ENCODE data around the gene ACVR1. TPM values are rescaled to one million over a fixed set of nuclear protein-coding genes. Genes with fewer than 3 reads are reported as not detected.

Gene ACVR1
- total and polyA plus RNA-seq, 2 experiments from 2014 or later = 8.9 to 21.5 TPM

DNA sequence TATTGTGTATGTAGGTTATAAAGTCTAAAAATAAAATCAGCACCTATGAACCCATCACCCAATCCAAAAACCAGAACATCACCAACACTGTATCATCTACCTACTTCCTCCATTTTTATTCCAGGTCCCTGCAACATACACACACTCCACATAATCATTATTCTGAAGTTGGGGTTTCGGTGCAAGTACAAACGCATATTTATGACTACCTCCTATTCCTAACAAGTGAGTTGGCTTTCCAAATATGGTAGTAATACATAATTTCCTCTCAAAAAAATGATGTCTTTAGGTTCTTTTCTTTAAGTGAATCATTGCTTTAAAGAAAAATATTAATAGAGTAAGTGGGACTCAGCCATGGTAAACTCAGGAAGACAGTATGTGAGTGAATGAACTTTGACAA lies 3.3 kb downstream of the ACVR1 start:
- Histone ChIP-seq H3K27ac (ENCODE audit: low read depth) (no peak overlapping the region), H3K9me2 (ENCODE audit: insufficient read depth) (0 out of 2 replicates have a peak, but pooled peaks cover 3% of the 10 kb centered on the region), H3K4me3 (no peak overlapping the region), H3K4me2 (no peak overlapping the region), H4K20me1 (replicated peaks; ENCODE audit: insufficient read depth) (peaks cover 35% of the 10 kb centered on the region), H2AFZ (no peak overlapping the region), H3K79me2 (replicated peaks; ENCODE audit: insufficient read depth) (peaks cover 75% of the 10 kb centered on the region), H3K4me1 (ENCODE audit: insufficient read depth) (peaks cover 58% of the 10 kb centered on the region), H3K27me3 (ENCODE audit: insufficient read depth) (peaks cover 3% of the 10 kb centered on the region; the same call in 1 of the 2 replicates), H3K36me3 (ENCODE audit: insufficient read depth) (no peaks in the 10 kb centered on the region), H3F3A (replicated peaks; ENCODE audit: low read depth) (0 out of 2 replicates have a peak, but pooled peaks cover 4% of the 10 kb centered on the region)
- TF ChIP-seq EZH2phosphoT487 (IDR thresholded peaks at IDR 0.05; ENCODE audit: unreplicated experiment) = no peak
- Mint-ChIP-seq H3K27ac (no peak overlapping the region), H3K27me3 (ENCODE audit: insufficient read depth, low read depth, poor library complexity) (peaks cover 10% of the 10 kb centered on the region), H3K4me3 (no peak overlapping the region), H3K9me3 (no peaks in the 10 kb centered on the region; the same call in 2 of the 3 replicates), H3K4me1 (peaks cover 55% of the 10 kb centered on the region), H3K36me3 (ENCODE audit: low read depth) (no peaks in the 10 kb centered on the region; the same call in 2 of the 3 replicates)
- DNase-seq (ENCODE audit: low spot score) (no peak), ATAC-seq (no peak)

GRCh38 chr2:157871415-157871814 lies 4.7 kb downstream of the ACVR1 start:
- H3K4me1 ChIP-seq (ENCODE audit: insufficient read depth) = peaks cover 61% of the 10 kb centered on the region
- peaks cover 87% of the 10 kb centered on the region for H3K79me2 ChIP-seq (replicated peaks; ENCODE audit: insufficient read depth)
- DNase-seq (ENCODE audit: low spot score) (no peak), ATAC-seq (no peak)
- H3K9me2 ChIP-seq (ENCODE audit: insufficient read depth) = 0 out of 2 replicates have a peak, but pooled peaks cover 3% of the 10 kb centered on the region
- peaks cover 59% of the 10 kb centered on the region for H3K4me1 Mint-ChIP-seq
- no peak overlapping the region for H3K4me3 ChIP-seq
- H3K27me3 Mint-ChIP-seq (ENCODE audit: insufficient read depth, low read depth, poor library complexity) = peaks cover 10% of the 10 kb centered on the region
- H4K20me1 ChIP-seq (replicated peaks; ENCODE audit: insufficient read depth) = peaks cover 35% of the 10 kb centered on the region
- H3K27ac Mint-ChIP-seq = no peak overlapping the region
- no peaks in the 10 kb centered on the region for H3K36me3 ChIP-seq (ENCODE audit: insufficient read depth)
- no peak overlapping the region for H2AFZ ChIP-seq
- no peaks in the 10 kb centered on the region for H3F3A ChIP-seq (replicated peaks; ENCODE audit: low read depth)
- 0 out of 2 replicates have a peak overlapping the region, but pooled peaks have one; percentile 48 for H3K4me2 ChIP-seq
- no peak overlapping the region for H3K4me3 Mint-ChIP-seq
- H3K27me3 ChIP-seq (ENCODE audit: insufficient read depth) = no peaks in the 10 kb centered on the region
- H3K36me3 Mint-ChIP-seq (ENCODE audit: low read depth) = no peaks in the 10 kb centered on the region; the same call in 2 of the 3 replicates
- H3K9me3 Mint-ChIP-seq = no peaks in the 10 kb centered on the region
- H3K27ac ChIP-seq (ENCODE audit: low read depth) = no peak overlapping the region
- no peak for TF ChIP-seq JUNB (IDR thresholded peaks at IDR 0.05; ENCODE audit: unreplicated experiment)
- TF ChIP-seq ZNF114 (CRISPR knock-in tag; IDR thresholded peaks at IDR 0.05) = no peak
- TF ChIP-seq, protein P1, sequence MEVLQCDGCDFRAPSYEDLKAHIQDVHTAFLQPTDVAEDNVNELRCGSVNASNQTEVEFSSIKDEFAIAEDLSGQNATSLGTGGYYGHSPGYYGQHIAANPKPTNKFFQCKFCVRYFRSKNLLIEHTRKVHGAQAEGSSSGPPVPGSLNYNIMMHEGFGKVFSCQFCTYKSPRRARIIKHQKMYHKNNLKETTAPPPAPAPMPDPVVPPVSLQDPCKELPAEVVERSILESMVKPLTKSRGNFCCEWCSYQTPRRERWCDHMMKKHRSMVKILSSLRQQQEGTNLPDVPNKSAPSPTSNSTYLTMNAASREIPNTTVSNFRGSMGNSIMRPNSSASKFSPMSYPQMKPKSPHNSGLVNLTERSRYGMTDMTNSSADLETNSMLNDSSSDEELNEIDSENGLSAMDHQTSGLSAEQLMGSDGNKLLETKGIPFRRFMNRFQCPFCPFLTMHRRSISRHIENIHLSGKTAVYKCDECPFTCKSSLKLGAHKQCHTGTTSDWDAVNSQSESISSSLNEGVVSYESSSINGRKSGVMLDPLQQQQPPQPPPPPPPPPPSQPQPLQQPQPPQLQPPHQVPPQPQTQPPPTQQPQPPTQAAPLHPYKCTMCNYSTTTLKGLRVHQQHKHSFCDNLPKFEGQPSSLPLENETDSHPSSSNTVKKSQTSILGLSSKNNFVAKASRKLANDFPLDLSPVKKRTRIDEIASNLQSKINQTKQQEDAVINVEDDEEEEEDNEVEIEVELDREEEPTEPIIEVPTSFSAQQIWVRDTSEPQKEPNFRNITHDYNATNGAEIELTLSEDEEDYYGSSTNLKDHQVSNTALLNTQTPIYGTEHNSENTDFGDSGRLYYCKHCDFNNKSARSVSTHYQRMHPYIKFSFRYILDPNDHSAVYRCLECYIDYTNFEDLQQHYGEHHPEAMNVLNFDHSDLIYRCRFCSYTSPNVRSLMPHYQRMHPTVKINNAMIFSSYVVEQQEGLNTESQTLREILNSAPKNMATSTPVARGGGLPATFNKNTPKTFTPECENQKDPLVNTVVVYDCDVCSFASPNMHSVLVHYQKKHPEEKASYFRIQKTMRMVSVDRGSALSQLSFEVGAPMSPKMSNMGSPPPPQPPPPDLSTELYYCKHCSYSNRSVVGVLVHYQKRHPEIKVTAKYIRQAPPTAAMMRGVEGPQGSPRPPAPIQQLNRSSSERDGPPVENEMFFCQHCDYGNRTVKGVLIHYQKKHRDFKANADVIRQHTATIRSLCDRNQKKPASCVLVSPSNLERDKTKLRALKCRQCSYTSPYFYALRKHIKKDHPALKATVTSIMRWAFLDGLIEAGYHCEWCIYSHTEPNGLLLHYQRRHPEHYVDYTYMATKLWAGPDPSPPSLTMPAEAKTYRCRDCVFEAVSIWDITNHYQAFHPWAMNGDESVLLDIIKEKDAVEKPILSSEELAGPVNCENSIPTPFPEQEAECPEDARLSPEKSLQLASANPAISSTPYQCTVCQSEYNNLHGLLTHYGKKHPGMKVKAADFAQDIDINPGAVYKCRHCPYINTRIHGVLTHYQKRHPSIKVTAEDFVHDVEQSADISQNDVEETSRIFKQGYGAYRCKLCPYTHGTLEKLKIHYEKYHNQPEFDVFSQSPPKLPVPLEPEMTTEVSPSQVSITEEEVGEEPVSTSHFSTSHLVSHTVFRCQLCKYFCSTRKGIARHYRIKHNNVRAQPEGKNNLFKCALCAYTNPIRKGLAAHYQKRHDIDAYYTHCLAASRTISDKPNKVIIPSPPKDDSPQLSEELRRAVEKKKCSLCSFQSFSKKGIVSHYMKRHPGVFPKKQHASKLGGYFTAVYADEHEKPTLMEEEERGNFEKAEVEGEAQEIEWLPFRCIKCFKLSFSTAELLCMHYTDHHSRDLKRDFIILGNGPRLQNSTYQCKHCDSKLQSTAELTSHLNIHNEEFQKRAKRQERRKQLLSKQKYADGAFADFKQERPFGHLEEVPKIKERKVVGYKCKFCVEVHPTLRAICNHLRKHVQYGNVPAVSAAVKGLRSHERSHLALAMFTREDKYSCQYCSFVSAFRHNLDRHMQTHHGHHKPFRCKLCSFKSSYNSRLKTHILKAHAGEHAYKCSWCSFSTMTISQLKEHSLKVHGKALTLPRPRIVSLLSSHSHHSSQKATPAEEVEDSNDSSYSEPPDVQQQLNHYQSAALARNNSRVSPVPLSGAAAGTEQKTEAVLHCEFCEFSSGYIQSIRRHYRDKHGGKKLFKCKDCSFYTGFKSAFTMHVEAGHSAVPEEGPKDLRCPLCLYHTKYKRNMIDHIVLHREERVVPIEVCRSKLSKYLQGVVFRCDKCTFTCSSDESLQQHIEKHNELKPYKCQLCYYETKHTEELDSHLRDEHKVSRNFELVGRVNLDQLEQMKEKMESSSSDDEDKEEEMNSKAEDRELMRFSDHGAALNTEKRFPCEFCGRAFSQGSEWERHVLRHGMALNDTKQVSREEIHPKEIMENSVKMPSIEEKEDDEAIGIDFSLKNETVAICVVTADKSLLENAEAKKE (CRISPR knock-in tag; IDR thresholded peaks at IDR 0.05) = no peak
- no peak for TF ChIP-seq EZH2phosphoT487 (IDR thresholded peaks at IDR 0.05; ENCODE audit: unreplicated experiment)
- TF ChIP-seq ETS1 (IDR thresholded peaks at IDR 0.05) = no peak
- no peak for TF ChIP-seq POLR2AphosphoS5 (IDR thresholded peaks at IDR 0.05; ENCODE audit: low read depth)
- TF ChIP-seq CTCF (conservative IDR thresholded peaks at IDR 0.05; ENCODE audit: low read depth in 2 of 2) = no peak
- no peak for TF ChIP-seq CREB1 (CRISPR knock-in tag; IDR thresholded peaks at IDR 0.05; ENCODE audit: low read depth)
- no peak for TF ChIP-seq ZNF331 (CRISPR knock-in tag; IDR thresholded peaks at IDR 0.05; ENCODE audit: low read depth)
- TF ChIP-seq NANOG (IDR thresholded peaks at IDR 0.05; ENCODE audit: borderline replicate concordance) = no peak
- no peak for TF ChIP-seq STAT1 (IDR thresholded peaks at IDR 0.05; ENCODE audit: unreplicated experiment)
- TF ChIP-seq EZH2 (IDR thresholded peaks at IDR 0.05; ENCODE audit: low read depth, unreplicated experiment) = no peak

Data from GM23338 (cell line).